DND-41 (cell line): Measurements from ENCODE around the gene UBAC1.

Source experiments
- ATAC-seq: fragments of 200-7000 bp; cut with Tn5 transposase; 3 replicates; pipeline ENCODE4 v1.9.1; 2021; ENCODE audit warnings: low read depth; ENCODE audit not compliant: insufficient read depth
- DNase-seq: peaks from one replicate; pipeline ENCODE4 v3.0.0-alpha.2; 2020
- H2AFZ ChIP-seq: 2 replicates; pipeline ENCODE4 v1.6.0; 2012; ENCODE audit warnings: low read depth, low read length
- H3K27ac ChIP-seq: 2 replicates; pipeline ENCODE4 v1.5.1; 2012; ENCODE audit warnings: low read length, inconsistent platforms
- H3K27me3 ChIP-seq: fragments of 200-600 bp; sonication (generic); 2 replicates; pipeline ENCODE4 v1.6.0; 2012; ENCODE audit warnings: low read length, mild to moderate bottlenecking, inconsistent platforms; ENCODE audit not compliant: insufficient read depth, poor library complexity
- H3K36me3 ChIP-seq: 2 replicates; pipeline ENCODE4 v1.5.1; 2012; ENCODE audit warnings: low read length, inconsistent platforms; ENCODE audit not compliant: insufficient read depth
- H3K4me1 ChIP-seq: 2 replicates; pipeline ENCODE4 v1.5.1; 2012; ENCODE audit warnings: mild to moderate bottlenecking, low read length; ENCODE audit not compliant: insufficient read depth
- H3K4me2 ChIP-seq: 2 replicates; pipeline ENCODE4 v1.6.0; 2012; ENCODE audit warnings: mild to moderate bottlenecking, moderate library complexity, low read length, inconsistent platforms; ENCODE audit not compliant: insufficient read depth
- H3K4me3 ChIP-seq, 2 experiments: fragments of 200-600 bp in 1 of 2; shearing (Covaris generic) in 1 of 2; 2 replicates each; pipeline ENCODE4 v1.5.1; 2012 to 2016; ENCODE audit warnings: inconsistent platforms in 2 of 2, low read length in 2 of 2, mild to moderate bottlenecking in 2 of 2, low read depth in 1 of 2, moderate library complexity in 1 of 2
- H3K79me2 ChIP-seq: 2 replicates; pipeline ENCODE4 v1.6.0; 2012; ENCODE audit warnings: low read length, inconsistent platforms; ENCODE audit not compliant: insufficient read depth
- H3K9ac ChIP-seq: 2 replicates; pipeline ENCODE4 v1.6.0; 2012; ENCODE audit warnings: low read depth, mild to moderate bottlenecking, inconsistent platforms, low read length, moderate library complexity
- H3K9me3 ChIP-seq: 2 replicates; pipeline ENCODE4 v1.5.1; 2012; ENCODE audit warnings: low read length, moderate library complexity, mild to moderate bottlenecking, inconsistent platforms; ENCODE audit not compliant: insufficient read depth, severe bottlenecking
- H4K20me1 ChIP-seq: 2 replicates; pipeline ENCODE4 v1.6.0; 2012; ENCODE audit warnings: low read length; ENCODE audit not compliant: insufficient read depth
- CTCF ChIP-seq: IDR thresholded peaks from 2 replicates; pipeline ENCODE4 v1.5.1; 2012; ENCODE audit warnings: borderline replicate concordance, low read length, moderate library complexity, mild to moderate bottlenecking; ENCODE audit not compliant: poor library complexity, severe bottlenecking; ENCODE audit errors: extremely low read depth
- EZH2 ChIP-seq: IDR thresholded peaks from 3 replicates; pipeline ENCODE4 v1.6.1; 2012; ENCODE audit warnings: borderline replicate concordance, low read depth, mild to moderate bottlenecking, moderate library complexity, low read length, inconsistent platforms; ENCODE audit not compliant: severe bottlenecking

Gene UBAC1

GRCh38 chr9:135965124-135965756, 4.1 kb upstream of the UBAC1 start:
- DNase-seq = no peak
- peaks cover 6% of the 10 kb centered on the region; the same call in 1 of the 2 replicates for H4K20me1 ChIP-seq
- H3K4me2 ChIP-seq = no peak overlapping the region
- ATAC-seq = no peak
- H3K9me3 ChIP-seq = no peaks in the 10 kb centered on the region
- H3K36me3 ChIP-seq = no peaks in the 10 kb centered on the region; the same call in 1 of the 2 replicates
- no peak overlapping the region for H3K27ac ChIP-seq
- TF ChIP-seq CTCF (no peak), EZH2 (no peak)
- peaks cover 24% of the 10 kb centered on the region for H3K4me1 ChIP-seq
- H2AFZ ChIP-seq = no peak overlapping the region
- peaks cover 9% of the 10 kb centered on the region for H3K79me2 ChIP-seq
- no peaks in the 10 kb centered on the region for H3K27me3 ChIP-seq
- no peak overlapping the region for H3K4me3 ChIP-seq
- no peak overlapping the region for H3K9ac ChIP-seq

GRCh38 chr9:135963938-135964337, 2.8 kb upstream of the UBAC1 start:
- Histone ChIP-seq H3K9me3 (no peaks in the 10 kb centered on the region), H3K79me2 (peaks cover 20% of the 10 kb centered on the region), H3K4me3 (no peak overlapping the region), H3K4me2 (no peak overlapping the region), H3K36me3 (peaks cover 3% of the 10 kb centered on the region; the same call in 1 of the 2 replicates), H3K27ac (no peak overlapping the region), H3K4me1 (peaks cover 35% of the 10 kb centered on the region), H2AFZ (no peak overlapping the region), H3K9ac (no peak overlapping the region), H3K27me3 (no peaks in the 10 kb centered on the region), H4K20me1 (peaks cover 12% of the 10 kb centered on the region)
- no peak for DNase-seq
- TF ChIP-seq EZH2 (no peak), CTCF (no peak)
- no peak for ATAC-seq

- Histone ChIP-seq H3K36me3 (peaks cover 5% of the 10 kb centered on the region), H3K9me3 (no peaks in the 10 kb centered on the region), H3K27ac (no peak overlapping the region), H3K4me3 (no peak overlapping the region), H3K27me3 (no peaks in the 10 kb centered on the region), H4K20me1 (peaks cover 16% of the 10 kb centered on the region), H2AFZ (no peak overlapping the region), H3K4me2 (no peak overlapping the region), H3K79me2 (peaks cover 26% of the 10 kb centered on the region), H3K4me1 (peaks cover 38% of the 10 kb centered on the region), H3K9ac (no peak overlapping the region)
- no peak for TF ChIP-seq CTCF
- TF ChIP-seq EZH2 = no peak
- ATAC-seq (no peak), DNase-seq (no peak)
Observed at GRCh38 chr9:135963338-135963737, 2.2 kb upstream of the UBAC1 start.
